Measurements from ENCODE around the gene EPHA7. TPM values are rescaled to one million over a fixed set of nuclear protein-coding genes. Genes with fewer than 3 reads are reported as not detected.

EPHA7 gene
- total and polyA plus RNA-seq, 2 of the 13 experiments (the other 11 are each of a cell fraction or from before 2014, with no cell fraction given) = not detected

GRCh38 chr6:93468291-93468690 is 48.9 kb upstream of the EPHA7 start:
- in situ Hi-C loops (cut with HindIII; ENCODE audit: extremely low pct_ligation_motif_present, low pct_unique_long_range_greater_than_20kb) = no loop called here
- ATAC-seq (no peak), FAIRE-seq (no peak), DNase-seq (ENCODE audit: low spot score) (no peak)
- H3K27ac ChIP-seq (ENCODE audit: extremely low read length, insufficient read depth, low read length) = no peak overlapping the region
- no TSS peak for BruUV-seq (replicated peaks)
- H3K9me3 ChIP-seq (ENCODE audit: low read length) = no peaks in the 10 kb centered on the region
- 0% methylated on average over 4 of the region's 4 CpGs for WGBS (ENCODE audit: low lambda C conversion rate)
- no peaks in the 10 kb centered on the region for H3K27me3 ChIP-seq (ENCODE audit: control insufficient read depth in 1 of 2, insufficient read depth in 2 of 2, low read length in 2 of 2)
- ChIA-PET POLR2A (no interaction called here), CTCF (ENCODE audit: low intra/inter-chr PET ratio, low total read pairs) (no interaction called here)
- no peak overlapping the region for H3K4me3 ChIP-seq (replicated peaks in 1 of 3; ENCODE audit: insufficient read depth in 1 of 3, low read depth in 2 of 3, low read length in 3 of 3)
- no peaks in the 10 kb centered on the region for H3K4me1 ChIP-seq (ENCODE audit: insufficient read depth, low read length)
- H3K36me3 ChIP-seq (replicated peaks in 1 of 2; ENCODE audit: control insufficient read depth in 1 of 2, insufficient read depth in 2 of 2, low read length in 2 of 2) = no peaks in the 10 kb centered on the region
- no peaks in the 10 kb centered on the region for H4K20me1 ChIP-seq (ENCODE audit: insufficient read depth, low read length)
- H3K4me2 ChIP-seq (ENCODE audit: low read depth, low read length) = no peak overlapping the region
- H3K9ac ChIP-seq (ENCODE audit: insufficient read depth, low read depth, low read length) = no peak overlapping the region
- intact Hi-C loops (cut with micrococcal nuclease; ENCODE audit: unreplicated experiment) = no loop called here
- no peak overlapping the region for H2AFZ ChIP-seq (ENCODE audit: low read length)
- no peaks in the 10 kb centered on the region for H3K79me2 ChIP-seq (ENCODE audit: insufficient read depth, low read length)
- no peak for TF ChIP-seq TSC22D2 (CRISPR knock-in tag; IDR thresholded peaks at IDR 0.05; ENCODE audit: borderline replicate concordance)
- TF ChIP-seq FUBP1 (CRISPR knock-in tag; IDR thresholded peaks at IDR 0.05; ENCODE audit: borderline replicate concordance) = no peak
- TF ChIP-seq MLX (CRISPR knock-in tag; IDR thresholded peaks at IDR 0.05) = no peak
- no peak for TF ChIP-seq ZNF337 (CRISPR knock-in tag; IDR thresholded peaks at IDR 0.05; ENCODE audit: borderline replicate concordance, low read depth)
- TF ChIP-seq GPBP1L1 (CRISPR knock-in tag; IDR thresholded peaks at IDR 0.05) = no peak
- no peak for TF ChIP-seq THAP7 (CRISPR knock-in tag; IDR thresholded peaks at IDR 0.05)
- TF ChIP-seq RBM39 (IDR thresholded peaks at IDR 0.05; ENCODE audit: low read depth, low read length, poor library complexity, severe bottlenecking) = no peak
- no peak for TF ChIP-seq MYPOP (CRISPR knock-in tag; IDR thresholded peaks at IDR 0.05)
- no peak for TF ChIP-seq ZNF318 (CRISPR knock-in tag; IDR thresholded peaks at IDR 0.05)
- no peak for TF ChIP-seq ZNF570 (CRISPR knock-in tag; IDR thresholded peaks at IDR 0.05; ENCODE audit: borderline replicate concordance)
